HepG2 (cell line): ENCODE data around the gene NT5DC1. TPM values are rescaled to one million over a fixed set of nuclear protein-coding genes. Genes with fewer than 3 reads are reported as not detected.

ENCODE experiments used
- ATAC-seq: fragments of 200-7000 bp; cut with Tn5 transposase; 3 replicates; pipeline ENCODE4 v1.9.1; 2020; ENCODE audit warnings: mild to moderate bottlenecking, moderate library complexity
- BruUV-seq: library from RNA; stranded (reverse); fragments of 400-500 nt; replicated peaks from 2 replicates; lab custom pipeline; 2021; lab: Mats Ljungman, UMichigan
- CTCF ChIA-PET: fragments of 300-600 bp; formaldehyde crosslinking; extraction: SDS; loops from one replicate; lab custom pipeline; 2021; ENCODE audit warnings: low total read pairs, inconsistent platforms, low intra/inter-chr PET ratio; lab: Yijun Ruan, JAX
- POLR2A ChIA-PET: fragments of 350-600 bp; sonication (Branson Sonifier 250); formaldehyde crosslinking; loops from one replicate; lab custom pipeline; 2020; ENCODE audit warnings: antibody characterized with exemption, inconsistent platforms; lab: Yijun Ruan, JAX
- DNase-seq: peaks from one replicate; pipeline ENCODE4 v3.0.0-alpha.2; 2015; ENCODE audit warnings: low spot score
- FAIRE-seq: peaks from 3 replicates; lab custom pipeline; 2011; peaks lifted over from hg19 to GRCh38; lab: Jason Lieb, UNC
- H2AFZ ChIP-seq: one replicate; pipeline ENCODE4 v1.6.1; 2011; ENCODE audit warnings: low read length, inconsistent platforms
- H3K27ac ChIP-seq: fragments of 300-600 bp; 3 replicates; pipeline ENCODE4 v1.8.0; 2011; ENCODE audit warnings: mixed run types, mild to moderate bottlenecking, mixed read lengths, low read length, inconsistent platforms; ENCODE audit not compliant: insufficient read depth; ENCODE audit errors: extremely low read length
- H3K27me3 ChIP-seq, 2 experiments: fragments of 200-600 bp in 1 of 2; 2 replicates in 1 of 2; 3 replicates in 1 of 2; pipeline versions ENCODE4 v1.6.0 to v1.8.0; 2011; ENCODE audit warnings: low read length in 2 of 2, mild to moderate bottlenecking in 2 of 2, moderate library complexity in 2 of 2, inconsistent platforms in 1 of 2; ENCODE audit not compliant: insufficient read depth in 2 of 2, control insufficient read depth in 1 of 2
- H3K36me3 ChIP-seq, 2 experiments: fragments of 200-600 bp in 1 of 2; replicated peaks in 1 of 2; 2 replicates in 1 of 2; 3 replicates in 1 of 2; pipeline versions ENCODE4 v1.5.1 to v1.8.0; 2011; ENCODE audit warnings: low read length in 2 of 2, inconsistent platforms in 1 of 2; ENCODE audit not compliant: insufficient read depth in 2 of 2, control insufficient read depth in 1 of 2
- H3K4me1 ChIP-seq: 2 replicates; pipeline ENCODE4 v1.5.1; 2012; ENCODE audit warnings: low read length, inconsistent platforms; ENCODE audit not compliant: insufficient read depth
- H3K4me2 ChIP-seq: 2 replicates; pipeline ENCODE4 v1.6.0; 2011; ENCODE audit warnings: low read depth, low read length, inconsistent platforms
- H3K4me3 ChIP-seq, 3 experiments: fragments of 200-600 bp in 1 of 3; sonication (generic), shearing (Covaris generic) in 1 of 3; replicated peaks in 1 of 3; 2 replicates each; pipeline ENCODE4 v1.5.1; 2011 to 2016; ENCODE audit warnings: low read length in 3 of 3, inconsistent platforms in 2 of 3, low read depth in 2 of 3, mild to moderate bottlenecking in 2 of 3, control low read depth in 1 of 3, mixed read lengths in 1 of 3; ENCODE audit not compliant: insufficient read depth in 1 of 3
- H3K79me2 ChIP-seq: one replicate; pipeline ENCODE4 v1.6.1; 2011; ENCODE audit warnings: low read length, inconsistent platforms; ENCODE audit not compliant: insufficient read depth
- H3K9ac ChIP-seq: 2 replicates; pipeline ENCODE4 v1.6.0; 2011; ENCODE audit warnings: mild to moderate bottlenecking, low read depth, low read length, inconsistent platforms; ENCODE audit not compliant: insufficient read depth
- H3K9me3 ChIP-seq: 2 replicates; pipeline ENCODE4 v1.5.1; 2012; ENCODE audit warnings: mild to moderate bottlenecking, low read length
- H4K20me1 ChIP-seq: 2 replicates; pipeline ENCODE4 v1.6.0; 2011; ENCODE audit warnings: inconsistent platforms, mild to moderate bottlenecking, low read length, moderate library complexity; ENCODE audit not compliant: insufficient read depth
- ARHGAP35 ChIP-seq: sonication (generic); formaldehyde crosslinking; IDR thresholded peaks from 2 replicates; pipeline ENCODE4 v1.9.0; 2022; ENCODE audit warnings: mild to moderate bottlenecking, inconsistent platforms, moderate library complexity, missing genetic modification reagents, borderline replicate concordance
- ATF2 ChIP-seq: sonication (generic); formaldehyde crosslinking; IDR thresholded peaks from 2 replicates; pipeline ENCODE4 v1.4.0; 2020; ENCODE audit warnings: missing genetic modification reagents
- GATA4 ChIP-seq: sonication (generic); IDR thresholded peaks from 2 replicates; pipeline ENCODE4 v1.6.1; 2016; ENCODE audit warnings: antibody characterized with exemption, low read depth, borderline replicate concordance
- KDM6A ChIP-seq: IDR thresholded peaks from 2 replicates; pipeline ENCODE4 v1.6.1; 2016; ENCODE audit warnings: low read depth
- MED1 ChIP-seq: sonication (generic); formaldehyde crosslinking; IDR thresholded peaks from 2 replicates; pipeline ENCODE4 v1.4.0; 2020; ENCODE audit warnings: missing genetic modification reagents
- MIER3 ChIP-seq: IDR thresholded peaks from 2 replicates; pipeline ENCODE4 v1.6.1; 2016; ENCODE audit warnings: missing compliant biosample characterization, borderline replicate concordance
- ZFP37 ChIP-seq: sonication (generic); formaldehyde crosslinking; IDR thresholded peaks from 2 replicates; pipeline ENCODE4 v1.4.0; 2020; ENCODE audit warnings: missing genetic modification reagents, borderline replicate concordance
- ZNF563 ChIP-seq: sonication (generic); formaldehyde crosslinking; IDR thresholded peaks from 2 replicates; pipeline ENCODE4 v1.8.0; 2022; ENCODE audit warnings: mild to moderate bottlenecking, moderate library complexity, missing genetic modification reagents
- WGBS: methylation state at CpG from one replicate; pipeline ENCODE4 v1.1.6; 2017; ENCODE audit warnings: low lambda C conversion rate; 5-methylcytosine and 5-hydroxymethylcytosine counted together
- in situ Hi-C: cut with HindIII; loops from 2 replicates; pipeline ENCODE4 v1.10.0; 2017; ENCODE audit warnings: low pct_unique_long_range_greater_than_20kb; ENCODE audit not compliant: extremely low pct_ligation_motif_present
- intact Hi-C: fragments of 100-400 bp; cut with micrococcal nuclease; formaldehyde crosslinking; loops from one replicate; pipeline ENCODE4 v1.10.0; 2022; ENCODE audit not compliant: unreplicated experiment
- polyA plus RNA-seq, 8 experiments: library from polyadenylated mRNA; depleted of rRNA in 3 of 8; stranded (reverse) in 7 of 8; unstranded in 1 of 8; fragments of >200 nt; fragmentation: Illumina TruSeq in 4 of 8; extraction: Trizol in 4 of 8; gene quantifications; 2 replicates each; pipeline versions ENCODE4 v1.2.1 to v1.2.3, GENCODE V29; 2011 to 2016; ENCODE audit warnings: low read depth in 4 of 8, missing spikeins in 1 of 8, mixed read lengths in 1 of 8; ENCODE audit not compliant: insufficient read depth in 1 of 8
- total RNA-seq, 5 experiments: library from RNA; depleted of rRNA; stranded (reverse); fragments of >200 nt; fragmentation: Illumina TruSeq; extraction: Trizol; gene quantifications; 2 replicates each; pipeline ENCODE4 v1.2.3, GENCODE V29; 2016; ENCODE audit warnings: low read depth in 1 of 5
- TF ChIP-seq, protein P1 (sequence below): IDR thresholded peaks from 2 replicates; pipeline ENCODE4 v1.6.1; 2016; ENCODE audit warnings: missing compliant biosample characterization, missing genetic modification reagents, borderline replicate concordance
- TF ChIP-seq, protein P2 (sequence below): sonication (generic); formaldehyde crosslinking; IDR thresholded peaks from 2 replicates; pipeline ENCODE4 v1.4.0; 2020; ENCODE audit warnings: mild to moderate bottlenecking, missing genetic modification reagents, borderline replicate concordance

NT5DC1 gene
- total and polyA plus RNA-seq, 2 of the 13 experiments (the other 11 are each of a cell fraction or from before 2014, with no cell fraction given): 27.0 to 56.1 TPM

- POLR2A ChIA-PET: no interaction called here
- H3K36me3 ChIP-seq: peaks cover 5 to 20% of the 10 kb centered on the region in 2 experiments; a peak in 3 of 5 replicates
- FAIRE-seq: no peak
- no peaks in the 10 kb centered on the region for H4K20me1 ChIP-seq
- DNase-seq: no peak
- no peaks in the 10 kb centered on the region for H3K79me2 ChIP-seq
- no peak overlapping the region for H3K9ac ChIP-seq
- intact Hi-C loops (no loop called here), in situ Hi-C loops (no loop called here)
- H3K4me3 ChIP-seq: no peak overlapping the region
- no TSS peak for BruUV-seq
- WGBS: 93% methylated on average over 2 of the region's 2 CpGs
- no peak for ATAC-seq
- H3K27me3 ChIP-seq: no peaks in the 10 kb centered on the region
- CTCF ChIA-PET: no interaction called here
- no peaks in the 10 kb centered on the region for H3K4me1 ChIP-seq
- no peak overlapping the region for H3K4me2 ChIP-seq
- H3K27ac ChIP-seq: no peak overlapping the region
- TF ChIP-seq KDM6A (CRISPR knock-in tag): no peak
- TF ChIP-seq GATA4: no peak
- TF ChIP-seq MED1 (CRISPR knock-in tag): no peak
- TF ChIP-seq ZFP37 (CRISPR knock-in tag): no peak
- no peak for TF ChIP-seq ARHGAP35 (CRISPR knock-in tag)
- no peak for TF ChIP-seq MIER3 (CRISPR knock-in tag)
- no peak for TF ChIP-seq ZNF563
- no peak overlapping the region for H2AFZ ChIP-seq
- no peaks in the 10 kb centered on the region for H3K9me3 ChIP-seq
Measured at GRCh38 chr6:116238083-116238482, 137.4 kb downstream of the NT5DC1 start.

DNA sequence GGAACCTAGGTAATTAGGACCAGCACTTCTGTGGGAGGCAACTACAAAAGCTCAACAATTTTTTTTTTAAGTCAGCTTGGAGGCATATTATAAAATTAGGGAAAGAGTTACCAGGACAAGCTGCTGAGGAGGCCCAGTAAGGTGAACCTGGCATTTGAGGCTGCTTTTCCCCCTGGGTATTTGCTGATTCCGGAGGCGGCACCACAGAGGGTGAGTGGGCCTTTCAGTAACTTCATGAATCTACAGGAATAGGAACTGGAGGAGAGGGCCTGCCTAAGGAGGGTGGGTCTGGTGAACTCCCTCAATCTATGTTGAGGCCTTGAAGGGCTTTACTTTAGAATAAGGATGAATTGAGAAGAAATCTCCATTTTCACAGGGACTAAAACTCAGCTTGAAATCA is 138.6 kb downstream of the NT5DC1 start:
- H3K4me2 ChIP-seq: no peak overlapping the region
- no TSS peak for BruUV-seq
- peaks cover 5 to 20% of the 10 kb centered on the region in 2 experiments; a peak in 3 of 5 replicates for H3K36me3 ChIP-seq
- H3K9ac ChIP-seq: no peak overlapping the region
- no peaks in the 10 kb centered on the region for H4K20me1 ChIP-seq
- DNase-seq: no peak
- 100% methylated on average over 2 of the region's 2 CpGs for WGBS
- H3K79me2 ChIP-seq: no peaks in the 10 kb centered on the region
- H3K9me3 ChIP-seq: no peaks in the 10 kb centered on the region
- ChIA-PET POLR2A (no interaction called here), CTCF (no interaction called here)
- H2AFZ ChIP-seq: no peak overlapping the region
- in situ Hi-C loops: no loop called here
- H3K4me1 ChIP-seq: no peaks in the 10 kb centered on the region
- FAIRE-seq: no peak
- intact Hi-C loops: no loop called here
- no peak overlapping the region for H3K27ac ChIP-seq
- H3K27me3 ChIP-seq: no peaks in the 10 kb centered on the region
- no peak for ATAC-seq
- no peak overlapping the region for H3K4me3 ChIP-seq
- TF ChIP-seq ATF2 (CRISPR knock-in tag): no peak
- TF ChIP-seq, protein P1, sequence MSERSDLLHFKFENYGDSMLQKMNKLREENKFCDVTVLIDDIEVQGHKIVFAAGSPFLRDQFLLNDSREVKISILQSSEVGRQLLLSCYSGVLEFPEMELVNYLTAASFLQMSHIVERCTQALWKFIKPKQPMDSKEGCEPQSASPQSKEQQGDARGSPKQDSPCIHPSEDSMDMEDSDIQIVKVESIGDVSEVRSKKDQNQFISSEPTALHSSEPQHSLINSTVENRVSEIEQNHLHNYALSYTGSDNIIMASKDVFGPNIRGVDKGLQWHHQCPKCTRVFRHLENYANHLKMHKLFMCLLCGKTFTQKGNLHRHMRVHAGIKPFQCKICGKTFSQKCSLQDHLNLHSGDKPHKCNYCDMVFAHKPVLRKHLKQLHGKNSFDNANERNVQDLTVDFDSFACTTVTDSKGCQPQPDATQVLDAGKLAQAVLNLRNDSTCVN (CRISPR knock-in tag): no peak
- TF ChIP-seq, protein P2, sequence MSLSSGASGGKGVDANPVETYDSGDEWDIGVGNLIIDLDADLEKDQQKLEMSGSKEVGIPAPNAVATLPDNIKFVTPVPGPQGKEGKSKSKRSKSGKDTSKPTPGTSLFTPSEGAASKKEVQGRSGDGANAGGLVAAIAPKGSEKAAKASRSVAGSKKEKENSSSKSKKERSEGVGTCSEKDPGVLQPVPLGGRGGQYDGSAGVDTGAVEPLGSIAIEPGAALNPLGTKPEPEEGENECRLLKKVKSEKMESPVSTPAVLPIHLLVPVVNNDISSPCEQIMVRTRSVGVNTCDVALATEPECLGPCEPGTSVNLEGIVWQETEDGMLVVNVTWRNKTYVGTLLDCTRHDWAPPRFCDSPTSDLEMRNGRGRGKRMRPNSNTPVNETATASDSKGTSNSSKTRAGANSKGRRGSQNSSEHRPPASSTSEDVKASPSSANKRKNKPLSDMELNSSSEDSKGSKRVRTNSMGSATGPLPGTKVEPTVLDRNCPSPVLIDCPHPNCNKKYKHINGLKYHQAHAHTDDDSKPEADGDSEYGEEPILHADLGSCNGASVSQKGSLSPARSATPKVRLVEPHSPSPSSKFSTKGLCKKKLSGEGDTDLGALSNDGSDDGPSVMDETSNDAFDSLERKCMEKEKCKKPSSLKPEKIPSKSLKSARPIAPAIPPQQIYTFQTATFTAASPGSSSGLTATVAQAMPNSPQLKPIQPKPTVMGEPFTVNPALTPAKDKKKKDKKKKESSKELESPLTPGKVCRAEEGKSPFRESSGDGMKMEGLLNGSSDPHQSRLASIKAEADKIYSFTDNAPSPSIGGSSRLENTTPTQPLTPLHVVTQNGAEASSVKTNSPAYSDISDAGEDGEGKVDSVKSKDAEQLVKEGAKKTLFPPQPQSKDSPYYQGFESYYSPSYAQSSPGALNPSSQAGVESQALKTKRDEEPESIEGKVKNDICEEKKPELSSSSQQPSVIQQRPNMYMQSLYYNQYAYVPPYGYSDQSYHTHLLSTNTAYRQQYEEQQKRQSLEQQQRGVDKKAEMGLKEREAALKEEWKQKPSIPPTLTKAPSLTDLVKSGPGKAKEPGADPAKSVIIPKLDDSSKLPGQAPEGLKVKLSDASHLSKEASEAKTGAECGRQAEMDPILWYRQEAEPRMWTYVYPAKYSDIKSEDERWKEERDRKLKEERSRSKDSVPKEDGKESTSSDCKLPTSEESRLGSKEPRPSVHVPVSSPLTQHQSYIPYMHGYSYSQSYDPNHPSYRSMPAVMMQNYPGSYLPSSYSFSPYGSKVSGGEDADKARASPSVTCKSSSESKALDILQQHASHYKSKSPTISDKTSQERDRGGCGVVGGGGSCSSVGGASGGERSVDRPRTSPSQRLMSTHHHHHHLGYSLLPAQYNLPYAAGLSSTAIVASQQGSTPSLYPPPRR (CRISPR knock-in tag): no peak
